Stimulated activated naive B cell treated with anti-CD40 and anti-IgM and Interleukin-4, amounts not matched to agents 10 μg/mL and 1 μg/mL and 100 μg/mL, for 72 hours (primary cell): ENCODE results near the gene CERS1.
A peak's percentile ranks its signal among the peaks of the same experiment; 100 is the strongest.

Experiments
- ATAC-seq, 2 donors: fragments of 150-1000 bp; cut with Tn5 transposase; replicated peaks; 2 replicates each; pipeline ENCODE4 v1.10.0; 2021; ENCODE audit warnings: moderate library complexity in 1 of 2
- DNase-seq: peaks from one replicate; pipeline ENCODE4 v3.0.0; 2021
- H3K27ac Mint-ChIP-seq: one replicate; pipeline ENCODE4 v1.8.0; 2022; ENCODE audit warnings: mild to moderate bottlenecking, mixed read lengths
- H3K27me3 Mint-ChIP-seq, 2 donors: one replicate each; pipeline ENCODE4 v1.8.0; 2022; ENCODE audit warnings: mixed read lengths in 2 of 2
- H3K36me3 Mint-ChIP-seq, 2 donors: one replicate each; pipeline ENCODE4 v1.8.0; 2022; ENCODE audit warnings: mixed read lengths in 2 of 2, mild to moderate bottlenecking in 1 of 2
- H3K4me1 Mint-ChIP-seq, 2 donors: one replicate each; pipeline ENCODE4 v1.8.0; 2022; ENCODE audit warnings: mixed read lengths in 2 of 2, mild to moderate bottlenecking in 1 of 2
- H3K4me3 Mint-ChIP-seq, 2 donors: one replicate each; pipeline ENCODE4 v1.8.0; 2022; ENCODE audit warnings: mild to moderate bottlenecking in 2 of 2, mixed read lengths in 2 of 2, moderate library complexity in 1 of 2
- H3K9me3 Mint-ChIP-seq, 2 donors: one replicate each; pipeline ENCODE4 v1.8.0; 2022; ENCODE audit warnings: mixed read lengths in 2 of 2, mild to moderate bottlenecking in 1 of 2

The CERS1 gene

DNA sequence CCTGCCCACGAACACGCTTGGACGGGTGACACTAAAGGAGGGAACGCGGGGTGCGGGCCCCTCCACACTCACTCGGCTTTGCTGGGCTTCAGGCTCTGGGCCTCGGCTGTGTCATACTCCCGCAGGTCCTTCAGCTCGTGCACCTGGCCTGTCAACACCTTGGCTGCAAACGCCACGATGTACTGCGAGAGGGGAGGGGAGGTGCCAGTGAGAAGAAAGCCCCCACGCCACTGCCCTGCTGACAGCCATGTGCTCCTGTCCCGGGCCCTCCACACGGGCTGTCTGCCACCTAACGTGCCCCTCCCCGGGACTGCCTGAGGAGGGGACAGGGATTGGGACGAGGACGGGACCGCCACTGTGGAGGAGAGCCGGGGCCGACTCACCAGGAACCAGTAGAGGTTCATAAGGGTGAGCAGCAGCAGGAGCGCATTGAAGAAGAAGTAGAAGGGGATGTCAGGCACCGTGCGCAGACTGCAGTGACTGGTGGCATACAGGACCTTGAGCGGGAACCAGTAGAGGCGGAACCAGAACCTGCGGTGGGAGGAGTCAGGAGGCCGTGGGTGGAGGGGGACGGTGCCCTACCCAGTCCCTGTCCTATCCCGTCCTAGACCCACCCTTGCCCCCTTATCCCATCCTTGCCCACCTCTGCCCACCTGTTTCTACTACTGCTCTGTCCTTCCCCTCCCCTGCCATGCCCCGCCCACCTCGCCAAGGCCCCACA lies 16.9 kb downstream of the CERS1 start:
- Mint-ChIP-seq H3K9me3 (peaks cover 5 to 7% of the 10 kb centered on the region in 2 donors), H3K27ac (no peak overlapping the region), H3K4me1 (no peaks in the 10 kb centered on the region), H3K4me3 (no peak overlapping the region), H3K27me3 (peaks cover 0 to 6% of the 10 kb centered on the region in 2 donors), H3K36me3 (peaks cover 10 to 16% of the 10 kb centered on the region in 2 donors)
- no peak for DNase-seq
- ATAC-seq: peak; percentile 3 to 6

DNA sequence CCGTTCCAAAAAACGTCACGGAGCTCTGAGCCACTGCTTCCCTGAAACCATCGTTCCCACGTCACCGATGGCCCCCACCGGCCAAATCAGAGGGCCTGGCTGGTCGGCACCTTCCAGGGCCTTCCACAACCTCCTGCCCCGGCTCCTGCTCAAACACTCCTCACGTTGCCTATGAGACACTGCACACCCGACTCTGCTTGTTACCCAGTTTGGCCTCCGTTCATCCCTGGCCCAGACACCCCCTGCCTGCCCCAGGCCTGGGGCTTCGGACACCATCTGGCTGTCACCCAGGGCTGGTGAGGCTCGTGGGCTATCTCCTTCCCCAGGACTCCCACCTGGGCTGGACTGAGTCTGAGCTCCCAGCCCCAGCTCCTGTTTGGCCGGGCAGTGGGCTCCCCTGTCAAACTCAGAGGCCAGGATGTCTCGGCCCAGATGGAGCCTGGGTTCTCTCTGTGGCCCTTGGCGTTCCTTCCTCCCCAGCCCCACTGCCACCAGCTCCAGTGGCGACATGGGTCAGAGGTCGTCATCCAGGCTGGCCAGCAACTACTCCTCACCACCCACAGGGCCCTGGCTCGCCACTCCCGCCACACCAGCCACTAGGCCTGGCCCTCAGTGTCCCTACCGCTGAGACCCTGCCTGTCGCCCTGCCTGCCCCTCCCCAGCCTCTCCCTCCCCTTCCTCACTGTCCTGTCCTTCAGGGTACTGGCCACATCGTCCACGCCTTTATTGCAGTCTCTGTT lies 17.7 kb downstream of the CERS1 start:
- DNase-seq (no peak), ATAC-seq (no peak)
- H3K4me3 Mint-ChIP-seq: no peak overlapping the region
- H3K9me3 Mint-ChIP-seq: peaks cover 5 to 7% of the 10 kb centered on the region in 2 donors
- peaks cover 0 to 11% of the 10 kb centered on the region in 2 donors for H3K27me3 Mint-ChIP-seq
- peaks cover 10 to 16% of the 10 kb centered on the region in 2 donors for H3K36me3 Mint-ChIP-seq
- H3K27ac Mint-ChIP-seq: no peak overlapping the region
- H3K4me1 Mint-ChIP-seq: no peaks in the 10 kb centered on the region

DNA sequence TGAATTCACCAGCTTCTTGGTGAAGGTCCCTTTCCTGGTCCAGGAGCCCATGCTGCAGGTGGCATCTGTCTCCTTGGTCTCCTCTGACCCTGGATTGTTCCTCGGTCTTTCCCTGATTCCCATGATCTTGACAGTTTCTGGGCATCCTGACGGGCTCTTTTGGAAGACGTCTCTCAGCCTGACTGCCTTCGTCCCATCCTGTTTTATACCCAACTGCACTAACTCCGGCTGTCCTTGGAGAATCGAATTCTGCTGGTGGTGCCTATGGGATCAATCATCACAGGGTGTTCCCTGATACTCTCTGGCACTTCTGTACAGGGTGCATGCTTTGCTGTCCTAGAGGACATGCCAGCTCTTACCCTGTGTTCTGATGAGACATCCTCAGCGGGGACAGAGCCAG lies 19.1 kb downstream of the CERS1 start:
- Mint-ChIP-seq H3K9me3 (peaks cover 5 to 7% of the 10 kb centered on the region in 2 donors), H3K4me1 (no peaks in the 10 kb centered on the region), H3K4me3 (no peak overlapping the region), H3K36me3 (peaks cover 10 to 16% of the 10 kb centered on the region in 2 donors), H3K27me3 (peaks cover 4 to 23% of the 10 kb centered on the region in 2 donors), H3K27ac (no peak overlapping the region)
- DNase-seq: no peak
- no peak for ATAC-seq

DNA sequence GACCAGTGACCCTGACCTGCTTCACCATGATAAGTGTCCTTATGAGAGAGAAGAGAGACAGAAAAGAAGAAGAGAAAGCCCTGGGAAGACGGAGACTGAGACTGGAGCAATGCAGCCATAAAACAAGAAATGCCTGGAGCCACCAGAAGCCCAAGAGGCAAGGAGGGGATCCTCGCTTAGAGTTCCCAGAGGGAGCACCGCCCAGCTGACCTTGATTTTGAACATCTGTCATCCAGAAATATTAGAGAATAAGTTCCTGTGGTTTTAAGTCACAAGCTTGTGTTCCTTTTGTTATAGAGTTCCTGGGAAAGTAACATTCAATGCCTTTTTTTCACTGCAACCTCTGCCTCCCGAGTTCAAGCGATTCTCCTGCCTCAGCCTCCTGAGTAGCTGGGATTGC lies 20.2 kb downstream of the CERS1 start:
- H3K9me3 Mint-ChIP-seq: peaks cover 5 to 7% of the 10 kb centered on the region in 2 donors
- ATAC-seq (no peak), DNase-seq (no peak)

DNA sequence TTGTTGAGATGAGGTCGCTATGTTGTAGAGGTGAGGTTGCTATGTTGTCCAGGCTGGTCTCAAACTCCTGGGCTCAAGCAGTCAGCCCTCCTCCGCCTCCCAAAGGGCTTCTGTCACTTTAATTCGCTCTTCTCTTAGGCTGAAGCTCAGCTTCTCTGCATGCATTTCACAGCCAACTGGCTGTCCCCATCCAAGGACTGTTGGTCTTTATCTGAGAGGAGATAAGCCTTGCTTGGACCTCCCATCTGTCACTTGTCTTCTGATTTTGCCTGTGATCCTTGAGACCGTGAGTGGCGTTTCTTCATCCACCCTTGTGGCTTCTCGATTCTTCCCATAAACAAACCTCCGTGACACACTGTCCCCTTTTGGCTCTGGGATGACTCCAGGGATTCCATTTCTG lies 24.4 kb downstream of the CERS1 start:
- peaks cover 16 to 37% of the 10 kb centered on the region in 2 donors for H3K27me3 Mint-ChIP-seq
- H3K9me3 Mint-ChIP-seq: no peaks in the 10 kb centered on the region
- no peak overlapping the region for H3K4me3 Mint-ChIP-seq
- ATAC-seq (no peak), DNase-seq (no peak)
- H3K27ac Mint-ChIP-seq: peak overlapping the region; percentile 57
- H3K4me1 Mint-ChIP-seq: peaks cover 7 to 8% of the 10 kb centered on the region in 2 donors
- H3K36me3 Mint-ChIP-seq: peaks cover 25 to 31% of the 10 kb centered on the region in 2 donors

More for the DNA sequence above, 20.2 kb downstream of the CERS1 start:
- no peak overlapping the region for H3K4me3 Mint-ChIP-seq
- no peak overlapping the region for H3K27ac Mint-ChIP-seq
- H3K4me1 Mint-ChIP-seq: peaks cover 3 to 4% of the 10 kb centered on the region in 2 donors
- peaks cover 14 to 34% of the 10 kb centered on the region in 2 donors for H3K27me3 Mint-ChIP-seq
- peaks cover 12 to 23% of the 10 kb centered on the region in 2 donors for H3K36me3 Mint-ChIP-seq

DNA sequence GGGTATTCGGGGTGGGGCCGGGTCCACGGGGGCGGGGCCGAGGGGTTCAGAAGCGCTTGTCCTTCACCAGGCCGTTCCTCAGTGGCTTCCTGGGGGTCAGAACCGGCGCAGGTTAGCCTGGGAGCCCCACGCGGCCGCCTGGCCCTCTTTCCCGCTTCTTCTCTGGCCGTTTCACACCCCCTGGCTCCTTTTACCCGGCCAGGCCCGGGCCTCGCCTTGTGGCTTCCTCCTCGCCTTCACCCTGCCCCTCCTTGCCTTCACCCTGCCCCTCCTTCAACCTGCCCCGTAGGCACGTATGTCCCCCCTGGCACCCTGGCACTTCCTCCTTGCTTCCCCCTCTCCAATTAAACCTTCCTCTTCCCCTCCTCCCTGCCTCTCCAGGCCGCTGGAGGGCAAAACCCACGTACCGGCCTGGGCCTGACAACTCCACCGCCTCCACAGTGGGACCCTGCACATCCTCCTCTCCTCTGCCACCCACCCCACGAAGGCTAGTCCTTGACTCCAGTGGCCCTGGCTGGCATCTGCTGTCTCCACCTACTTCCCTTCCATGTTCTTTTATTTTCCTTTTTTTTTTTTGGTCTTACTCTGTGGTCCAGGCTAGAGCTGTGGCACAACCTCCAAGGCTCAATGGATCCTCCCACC lies 25.3 kb downstream of the CERS1 start:
- no peak overlapping the region for H3K27ac Mint-ChIP-seq
- peaks cover 32 to 39% of the 10 kb centered on the region in 2 donors for H3K36me3 Mint-ChIP-seq
- ATAC-seq: no peak
- H3K27me3 Mint-ChIP-seq: peaks cover 16 to 37% of the 10 kb centered on the region in 2 donors
- no peak for DNase-seq
- peaks cover 7 to 11% of the 10 kb centered on the region in 2 donors for H3K4me1 Mint-ChIP-seq
- no peaks in the 10 kb centered on the region for H3K9me3 Mint-ChIP-seq
- H3K4me3 Mint-ChIP-seq: peak overlapping the region; percentile 30 to 57

DNA sequence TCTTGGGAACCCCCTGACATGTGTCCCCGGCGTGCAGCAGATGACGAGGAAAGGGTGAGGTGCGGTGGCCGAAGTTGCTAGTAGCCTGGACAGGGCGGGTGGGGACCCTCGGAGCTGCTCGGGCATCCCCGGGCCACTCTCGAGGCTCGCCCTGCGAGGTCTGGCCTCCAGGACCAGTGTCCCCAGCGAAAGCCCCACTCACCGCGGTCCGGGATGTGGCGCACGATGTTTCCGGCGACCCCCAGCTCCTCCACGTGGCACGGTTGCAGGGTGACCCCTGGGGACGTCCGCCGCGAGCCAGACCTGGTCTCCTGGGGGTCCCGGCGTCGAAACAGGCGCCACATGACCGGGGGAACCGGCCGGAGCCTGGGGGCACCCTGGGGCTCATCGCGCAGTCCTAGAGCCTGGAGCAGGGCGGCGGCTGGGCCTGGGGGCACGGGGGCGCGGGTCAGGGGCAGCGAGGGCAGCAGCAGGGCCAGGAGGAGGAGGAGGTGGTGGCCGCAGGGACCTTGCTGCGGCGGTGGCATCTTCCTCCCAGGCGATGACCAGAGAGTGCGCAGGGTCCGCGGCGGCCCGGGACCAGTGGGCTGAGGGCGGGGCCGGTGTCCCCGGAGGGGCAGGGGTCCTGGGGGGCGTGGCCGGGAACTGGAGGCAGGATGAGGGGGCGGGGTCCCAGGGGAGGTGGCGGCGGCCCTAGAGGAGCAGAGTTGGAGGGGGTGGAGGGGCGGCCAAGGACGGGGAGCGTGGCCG lies 26.0 kb downstream of the CERS1 start:
- no peak for DNase-seq
- Mint-ChIP-seq H3K9me3 (no peaks in the 10 kb centered on the region), H3K27me3 (peaks cover 16 to 37% of the 10 kb centered on the region in 2 donors), H3K4me1 (peaks cover 7 to 11% of the 10 kb centered on the region in 2 donors), H3K4me3 (peak overlapping the region; percentile 14 to 17), H3K27ac (peak overlapping the region; percentile 20), H3K36me3 (peaks cover 36% of the 10 kb centered on the region in 2 donors)
- ATAC-seq: peak; percentile 4 to 12

DNA sequence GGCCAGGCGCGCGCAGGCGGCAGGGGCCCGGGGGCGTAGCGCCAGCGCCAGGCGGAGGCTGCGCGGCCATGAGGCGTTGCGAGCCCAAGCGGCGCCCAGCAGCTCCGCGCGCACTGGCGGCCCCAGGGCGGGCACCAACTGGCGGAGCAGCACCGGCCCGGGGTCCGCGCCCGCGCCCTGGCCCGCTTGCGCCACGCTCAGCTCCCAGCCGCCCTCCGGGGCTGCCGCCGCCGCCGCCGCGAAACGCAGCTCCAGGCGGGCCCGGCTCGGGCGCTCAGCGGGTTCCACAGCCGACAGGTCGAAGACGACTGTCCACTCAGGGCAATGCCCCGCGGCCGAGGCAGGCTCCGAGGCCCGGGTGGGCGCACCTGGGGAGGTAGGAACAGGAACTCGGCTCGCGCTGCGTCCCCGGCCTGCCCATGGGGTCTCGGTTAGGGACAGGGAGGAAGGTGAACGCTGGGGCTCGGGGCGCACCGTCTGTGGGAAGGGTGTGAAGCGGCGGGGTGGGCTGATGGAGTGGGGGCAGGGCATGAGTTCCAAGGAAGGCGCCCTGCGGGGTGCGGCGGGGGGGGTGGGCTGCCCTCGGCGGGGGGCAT lies 26.8 kb downstream of the CERS1 start:
- Mint-ChIP-seq H3K27me3 (peaks cover 16 to 32% of the 10 kb centered on the region in 2 donors), H3K4me3 (no peak overlapping the region), H3K4me1 (peaks cover 7 to 11% of the 10 kb centered on the region in 2 donors), H3K9me3 (no peaks in the 10 kb centered on the region), H3K36me3 (peaks cover 34 to 39% of the 10 kb centered on the region in 2 donors), H3K27ac (peak overlapping the region; percentile 42)
- DNase-seq (no peak), ATAC-seq (no peak)

DNA sequence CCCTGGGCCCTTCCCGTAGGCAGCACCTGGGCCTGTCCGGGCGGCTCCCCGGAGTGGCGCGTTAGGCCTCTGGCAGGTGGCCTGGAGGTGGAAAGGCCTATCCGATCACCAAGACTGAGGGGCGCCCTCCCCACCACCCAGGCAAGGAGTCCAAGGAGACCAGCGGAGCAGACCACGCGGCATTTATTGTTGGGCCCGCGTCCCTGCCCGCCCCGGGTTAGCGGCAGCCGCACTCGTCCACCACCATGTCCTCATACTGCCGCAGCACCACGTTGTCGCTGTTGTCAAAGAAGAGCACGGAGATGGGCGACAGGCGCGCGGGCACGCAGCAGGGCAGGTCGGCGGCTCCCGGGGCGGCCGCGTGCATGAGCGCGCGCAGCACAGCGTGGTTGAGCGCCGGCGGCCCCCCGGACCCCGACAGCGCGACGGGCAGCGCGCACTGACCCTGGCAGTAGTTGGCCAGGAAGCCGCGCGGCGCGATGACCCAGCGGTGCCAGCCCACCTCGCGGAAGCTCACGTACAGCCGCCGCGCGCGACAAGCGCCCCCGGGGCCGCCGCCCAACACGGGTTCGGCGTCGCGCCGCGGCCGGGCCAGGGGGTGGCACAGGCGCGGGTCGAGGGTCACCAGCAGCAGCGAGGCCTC lies 27.5 kb downstream of the CERS1 start:
- DNase-seq (no peak), ATAC-seq (no peak)
- peaks cover 16 to 27% of the 10 kb centered on the region in 2 donors for H3K27me3 Mint-ChIP-seq
- H3K36me3 Mint-ChIP-seq: peaks cover 39 to 45% of the 10 kb centered on the region in 2 donors
- H3K9me3 Mint-ChIP-seq: no peaks in the 10 kb centered on the region
- no peak overlapping the region for H3K27ac Mint-ChIP-seq
- H3K4me3 Mint-ChIP-seq: peak overlapping the region; percentile 13 to 56
- H3K4me1 Mint-ChIP-seq: peaks cover 7 to 11% of the 10 kb centered on the region in 2 donors

DNA sequence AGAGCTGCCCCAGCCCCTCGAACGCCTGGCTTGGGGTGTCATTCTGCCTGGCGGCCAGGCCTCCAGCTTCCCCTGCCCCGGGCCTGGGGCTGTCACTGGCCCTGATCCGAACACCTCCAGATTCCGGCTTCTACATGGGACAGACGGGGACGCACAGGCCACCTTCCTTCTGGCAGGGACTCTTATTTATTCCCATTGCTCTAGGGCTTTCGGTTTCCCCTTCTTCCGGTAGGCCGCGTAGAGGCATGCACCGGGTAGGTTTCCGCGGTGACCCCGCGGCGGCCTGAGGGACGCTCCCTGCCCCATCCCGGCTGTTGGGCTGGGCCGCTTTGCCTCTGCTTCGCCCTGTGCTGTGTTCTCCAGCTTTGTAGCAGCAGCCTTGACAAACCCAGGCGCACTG lies 28.2 kb downstream of the CERS1 start:
- peaks cover 41 to 48% of the 10 kb centered on the region in 2 donors for H3K36me3 Mint-ChIP-seq
- H3K4me3 Mint-ChIP-seq: peak overlapping the region in 1 of 2 donors; percentile 37

DNA sequence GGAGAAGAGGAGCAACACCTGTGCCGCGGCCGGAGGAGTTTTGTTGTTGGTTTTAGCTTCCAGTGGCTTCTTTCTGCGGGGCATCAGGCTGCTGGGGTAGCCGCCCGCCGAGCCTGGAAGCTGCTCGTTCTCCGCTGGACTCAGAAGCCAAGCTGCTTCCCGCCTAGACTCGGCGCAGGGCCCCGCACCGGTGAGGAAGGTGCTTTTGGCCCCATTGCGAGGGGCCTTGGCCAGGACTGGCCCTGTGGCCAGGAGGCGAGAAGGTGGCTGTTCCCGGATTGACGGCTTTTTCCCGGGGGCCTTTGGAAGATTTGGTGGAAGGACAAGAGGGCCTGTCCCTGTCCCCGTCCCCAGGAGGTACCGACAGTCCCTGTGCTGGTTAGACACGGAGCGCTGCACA lies 28.8 kb downstream of the CERS1 start:
- peak overlapping the region; percentile 59 for H3K27ac Mint-ChIP-seq
- ATAC-seq (no peak), DNase-seq (no peak)
- H3K36me3 Mint-ChIP-seq: peaks cover 46 to 51% of the 10 kb centered on the region in 2 donors
- peaks cover 15 to 18% of the 10 kb centered on the region in 2 donors for H3K27me3 Mint-ChIP-seq
- H3K9me3 Mint-ChIP-seq: no peaks in the 10 kb centered on the region
- no peak overlapping the region for H3K4me3 Mint-ChIP-seq
- H3K4me1 Mint-ChIP-seq: peaks cover 7 to 11% of the 10 kb centered on the region in 2 donors

More for the DNA sequence above, 28.2 kb downstream of the CERS1 start:
- peaks cover 16 to 21% of the 10 kb centered on the region in 2 donors for H3K27me3 Mint-ChIP-seq
- no peaks in the 10 kb centered on the region for H3K9me3 Mint-ChIP-seq
- H3K27ac Mint-ChIP-seq: no peak overlapping the region
- DNase-seq: no peak
- H3K4me1 Mint-ChIP-seq: peaks cover 7 to 11% of the 10 kb centered on the region in 2 donors
- no peak for ATAC-seq

DNA sequence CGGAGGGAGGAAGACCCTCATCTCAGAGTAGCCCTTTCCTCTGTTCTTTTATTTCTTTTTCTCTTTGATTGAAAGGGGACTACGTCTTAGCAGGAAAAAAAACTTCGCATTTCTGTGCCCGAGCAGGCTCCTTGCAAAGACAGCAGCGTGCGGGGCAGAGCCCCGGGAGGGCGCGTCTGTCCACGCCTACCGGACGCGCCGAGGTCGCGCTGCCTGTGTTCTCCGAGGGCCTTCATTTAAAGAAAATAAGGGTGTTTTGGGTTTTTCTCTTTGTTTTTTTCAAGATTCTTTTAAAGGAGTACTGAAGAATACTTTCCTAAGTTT lies 29.2 kb downstream of the CERS1 start:
- peaks cover 48 to 55% of the 10 kb centered on the region in 2 donors for H3K36me3 Mint-ChIP-seq
- H3K27me3 Mint-ChIP-seq: peaks cover 11 to 13% of the 10 kb centered on the region in 2 donors
- H3K4me1 Mint-ChIP-seq: peaks cover 7 to 11% of the 10 kb centered on the region in 2 donors
- peak overlapping the region; percentile 59 for H3K27ac Mint-ChIP-seq
- ATAC-seq (no peak), DNase-seq (no peak)
- H3K4me3 Mint-ChIP-seq: no peak overlapping the region
- H3K9me3 Mint-ChIP-seq: no peaks in the 10 kb centered on the region
